GM10266 (cell line): Measurements from ENCODE around the gene MYLK.
"Not testable (repeated sequence)": the region's sequence is repeated elsewhere in the genome, so short reads cannot be mapped to it uniquely, and the experiment has no call there.

Experiments used
- DNase-seq: peaks from one replicate; pipeline ENCODE4 v3.0.0; 2012; ENCODE audit errors: extremely low spot score
- CTCF ChIP-seq: IDR thresholded peaks from 2 replicates; pipeline ENCODE4 v1.5.1; 2012; ENCODE audit warnings: mild to moderate bottlenecking, low read depth; ENCODE audit not compliant: control insufficient read depth, insufficient read depth; ENCODE audit errors: missing control alignments

The MYLK gene

DNA sequence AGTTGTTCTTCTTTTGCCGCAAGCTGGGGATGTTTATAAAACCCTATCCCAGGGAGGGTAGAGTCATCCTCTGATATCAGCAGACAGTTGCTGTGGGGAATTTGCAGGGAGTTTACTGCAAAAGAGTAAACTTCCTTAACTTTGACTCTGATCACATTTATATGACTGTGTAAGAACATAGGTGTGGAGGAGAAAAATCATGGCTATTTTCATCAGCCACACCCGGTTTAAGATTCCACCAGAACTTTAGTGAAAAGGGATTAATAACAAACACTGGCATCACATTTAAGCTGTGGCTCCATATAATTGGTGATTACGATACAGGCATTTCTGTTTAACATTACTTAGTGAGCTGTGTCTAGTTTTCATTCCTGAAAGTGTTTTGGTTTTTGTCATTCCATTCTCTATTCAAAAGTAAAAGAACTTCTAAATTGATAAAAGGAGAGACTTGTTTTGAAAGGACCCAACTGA, 143.1 kb downstream of the MYLK start:
- TF ChIP-seq CTCF = no peak
- no peak for DNase-seq

DNA sequence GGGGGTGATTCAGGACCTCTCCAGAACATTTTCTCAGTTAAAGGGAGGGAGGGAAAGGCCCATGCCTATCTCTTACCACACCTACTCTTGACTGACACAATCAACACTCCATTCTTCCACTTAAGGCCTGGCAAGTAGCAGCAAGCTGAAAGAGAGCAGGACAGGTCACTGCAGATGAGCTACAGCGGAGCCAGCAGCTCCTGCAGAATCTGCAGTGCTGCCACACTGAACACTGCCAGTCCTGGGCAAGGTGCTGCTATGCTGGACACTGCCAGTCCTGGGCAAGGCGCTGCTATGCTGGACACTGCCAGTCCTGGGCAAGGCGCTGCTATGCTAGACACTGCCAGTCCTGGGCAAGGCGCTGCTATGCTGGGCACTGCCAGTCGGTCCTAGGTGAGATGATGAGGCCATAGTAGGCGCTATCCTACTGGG, 143.7 kb downstream of the MYLK start:
- no peak for TF ChIP-seq CTCF
- DNase-seq = no peak

- DNase-seq = no peak
Measured at GRCh38 chr3:123739754-123740153, 144.4 kb downstream of the MYLK start.

GRCh38 chr3:123739106-123739505, 145.0 kb downstream of the MYLK start:
- no peak for DNase-seq
- TF ChIP-seq CTCF = no peak

More at GRCh38 chr3:123739754-123740153, 144.4 kb downstream of the MYLK start:
- TF ChIP-seq CTCF = no peak

DNA sequence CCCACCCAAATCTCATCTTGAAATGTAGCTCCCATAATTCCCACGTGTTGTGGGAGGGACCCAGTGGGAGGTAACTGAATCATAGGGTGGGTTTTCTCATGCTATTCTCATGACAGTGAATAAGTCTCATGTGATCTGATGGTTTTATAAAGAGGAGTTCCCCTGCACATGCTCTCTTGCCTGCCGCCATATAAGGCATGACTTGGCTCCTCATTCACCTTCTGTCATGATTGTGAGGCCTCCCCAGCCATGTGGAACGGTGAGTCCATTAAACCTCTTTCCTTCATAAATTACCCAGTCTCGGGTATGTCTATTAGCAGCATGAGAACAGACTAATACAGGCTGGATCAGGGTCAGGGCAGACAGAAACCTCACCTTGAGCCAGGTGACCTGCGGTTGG, 145.6 kb downstream of the MYLK start:
- not testable (repeated sequence) for DNase-seq

GRCh38 chr3:123737168-123737567, 147.0 kb downstream of the MYLK start:
- TF ChIP-seq CTCF = no peak
- no peak for DNase-seq

- no peak for TF ChIP-seq CTCF
- DNase-seq = no peak
Measured at GRCh38 chr3:123735456-123735855, 148.7 kb downstream of the MYLK start.

GRCh38 chr3:123734527-123734902, 149.6 kb downstream of the MYLK start:
- no peak for TF ChIP-seq CTCF
- DNase-seq = no peak
